Endothelial cell of hepatic sinusoid (primary cell): ENCODE measurements around the gene COG5.

Experiments
- in situ Hi-C: cut with HindIII; loops from 2 replicates; pipeline ENCODE4 v1.10.0; 2017; ENCODE audit warnings: low sequenced_read_pairs

Gene COG5

GRCh38 chr7:107563775-107564552, at the start of gene COG5, which contains the start of gene DUS4L:
Gene COG5 (minus strand): TSS chr7:107563920. CDS start chr7:107563896, 24 bp downstream.
Gene DUS4L (plus strand): TSS chr7:107563971. CDS start chr7:107567071, 3,100 bp downstream.
- in situ Hi-C loops, result no loop called here

DNA sequence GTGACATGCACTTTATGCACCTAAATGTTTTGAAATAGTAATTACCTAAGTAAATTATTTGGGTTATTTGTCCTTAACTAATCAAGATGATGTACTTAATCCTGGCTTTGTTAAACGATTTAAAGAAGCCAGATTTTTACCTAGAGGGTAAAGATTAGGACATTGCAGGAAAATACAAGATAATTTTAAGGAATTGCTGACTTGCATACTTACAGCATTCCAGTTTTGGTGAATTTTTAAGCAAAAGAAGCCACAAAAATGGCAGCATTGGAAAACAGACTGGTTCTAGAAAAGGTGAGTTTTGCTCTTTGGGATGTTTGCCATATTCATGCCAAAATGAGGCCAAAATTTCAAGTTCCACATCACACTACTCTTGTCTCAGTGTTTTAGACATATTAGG, 49.7 kb upstream of the COG5 start:
- in situ Hi-C loops, result no loop called here

DNA sequence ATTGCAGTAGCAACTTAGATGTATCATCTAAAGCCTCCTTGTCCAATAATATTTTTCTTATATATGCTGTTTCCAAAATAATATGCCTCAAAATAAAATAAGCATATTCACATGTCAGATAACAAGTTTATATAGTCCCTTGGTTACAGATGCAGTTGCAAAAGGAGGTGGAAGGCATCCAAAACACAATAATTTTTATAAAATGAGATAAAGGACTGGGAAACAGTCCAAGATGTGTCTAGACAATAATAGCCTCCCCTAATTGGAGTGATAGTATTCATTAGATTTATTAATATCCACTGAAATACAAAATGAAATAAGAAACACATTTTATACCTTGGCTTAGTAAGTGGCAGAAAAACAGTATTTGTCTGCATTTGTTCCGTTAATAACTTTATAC, 46.6 kb upstream of the COG5 start:
- in situ Hi-C loops, result no loop called here

GRCh38 chr7:107609811-107610261, 46.1 kb upstream of the COG5 start:
- in situ Hi-C loops, result no loop called here

DNA sequence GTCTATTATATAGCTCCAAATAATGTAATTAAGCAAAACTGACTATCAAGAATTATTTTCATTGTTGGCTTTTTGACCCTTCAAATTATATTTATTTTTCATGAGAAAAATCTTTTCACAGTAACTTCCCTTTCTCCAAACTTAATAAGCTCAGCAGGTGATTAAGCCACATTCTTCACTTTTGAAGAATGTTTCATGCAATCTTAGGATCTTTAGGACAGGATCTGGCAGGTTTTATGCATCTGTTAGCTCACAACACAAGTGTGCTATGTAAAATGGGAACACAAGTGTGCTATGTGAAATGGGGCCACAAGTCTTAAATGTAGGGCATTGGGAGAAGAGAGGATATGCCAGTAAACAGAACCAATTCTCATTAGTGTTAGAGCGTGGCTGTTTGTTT, 42.6 kb upstream of the COG5 start:
- in situ Hi-C loops, result no loop called here

GRCh38 chr7:107605218-107605815, 41.6 kb upstream of the COG5 start:
- in situ Hi-C loops, result no loop called here

DNA sequence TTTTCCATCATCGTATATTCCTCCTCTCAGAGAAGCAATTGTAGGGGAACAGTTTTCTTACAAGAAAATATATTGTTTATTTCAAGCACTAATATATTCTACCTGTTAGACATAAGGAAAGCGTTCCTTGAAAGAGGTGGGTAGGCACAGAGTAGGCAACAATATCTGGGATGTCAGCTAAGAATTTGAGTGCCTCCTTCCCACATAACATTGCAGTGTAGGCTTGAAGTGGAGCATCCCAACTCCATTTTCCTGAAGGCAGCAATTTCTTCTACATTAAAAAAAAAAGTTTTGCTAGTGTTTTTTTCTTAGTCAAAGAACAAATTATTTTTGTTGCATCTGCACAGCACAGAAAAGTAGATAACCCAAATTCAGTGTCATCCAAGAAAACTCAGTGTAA, 37.1 kb upstream of the COG5 start:
- in situ Hi-C loops, result no loop called here

GRCh38 chr7:107599262-107599661, 35.5 kb upstream of the COG5 start:
- in situ Hi-C loops, result no loop called here

- in situ Hi-C loops, result no loop called here
These were observed 34.2 kb upstream of the COG5 start for GRCh38 chr7:107597953-107598352.

DNA sequence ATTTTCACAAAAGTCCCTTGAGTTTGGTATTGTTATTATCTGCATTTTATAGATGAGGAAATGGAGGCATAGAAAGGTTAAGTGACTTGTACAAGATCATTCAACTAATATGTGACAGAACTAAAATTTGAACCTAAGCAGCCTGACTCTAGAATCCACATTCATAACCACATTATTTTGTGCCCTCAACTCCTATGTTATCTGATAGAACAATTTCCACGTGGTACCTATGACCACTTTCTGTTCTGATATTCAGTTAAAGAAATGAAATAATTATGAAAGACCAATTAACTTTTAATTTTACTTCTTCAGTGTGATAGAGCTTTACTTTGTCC, 33.8 kb upstream of the COG5 start:
- in situ Hi-C loops, result no loop called here

DNA sequence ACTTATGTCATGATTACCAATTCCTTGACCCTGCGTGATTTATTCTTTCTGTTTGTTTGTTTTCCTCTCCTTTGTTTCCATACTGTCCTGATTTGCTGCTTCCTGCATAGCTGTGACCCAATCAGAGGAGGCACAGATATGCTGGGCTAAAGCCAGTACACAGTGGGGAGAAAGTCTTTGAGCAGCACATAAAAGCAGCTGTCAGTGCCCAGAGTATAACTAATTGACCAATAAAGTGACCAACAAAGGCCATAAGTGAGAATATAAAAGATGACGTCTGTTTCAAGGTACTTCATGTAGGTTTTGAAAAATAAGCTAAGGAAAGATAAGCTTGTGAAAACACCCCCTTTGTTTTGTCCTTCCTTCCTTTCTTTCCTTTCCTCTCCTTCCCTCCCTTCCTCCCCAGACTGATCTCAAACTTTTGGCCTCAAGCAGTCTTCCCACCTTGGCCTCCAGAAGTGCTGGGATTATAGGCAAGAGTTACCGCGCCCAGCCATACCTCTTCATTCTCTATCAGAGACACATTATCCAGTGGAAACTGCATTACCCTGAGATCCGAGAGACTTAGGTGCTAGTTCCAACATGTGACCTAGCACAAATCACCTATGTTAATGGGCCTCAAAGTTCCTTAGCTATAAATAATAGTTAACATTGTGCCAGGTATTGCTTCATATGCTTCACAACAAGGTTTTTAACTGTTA, 33.3 kb upstream of the COG5 start:
- in situ Hi-C loops, result no loop called here

DNA sequence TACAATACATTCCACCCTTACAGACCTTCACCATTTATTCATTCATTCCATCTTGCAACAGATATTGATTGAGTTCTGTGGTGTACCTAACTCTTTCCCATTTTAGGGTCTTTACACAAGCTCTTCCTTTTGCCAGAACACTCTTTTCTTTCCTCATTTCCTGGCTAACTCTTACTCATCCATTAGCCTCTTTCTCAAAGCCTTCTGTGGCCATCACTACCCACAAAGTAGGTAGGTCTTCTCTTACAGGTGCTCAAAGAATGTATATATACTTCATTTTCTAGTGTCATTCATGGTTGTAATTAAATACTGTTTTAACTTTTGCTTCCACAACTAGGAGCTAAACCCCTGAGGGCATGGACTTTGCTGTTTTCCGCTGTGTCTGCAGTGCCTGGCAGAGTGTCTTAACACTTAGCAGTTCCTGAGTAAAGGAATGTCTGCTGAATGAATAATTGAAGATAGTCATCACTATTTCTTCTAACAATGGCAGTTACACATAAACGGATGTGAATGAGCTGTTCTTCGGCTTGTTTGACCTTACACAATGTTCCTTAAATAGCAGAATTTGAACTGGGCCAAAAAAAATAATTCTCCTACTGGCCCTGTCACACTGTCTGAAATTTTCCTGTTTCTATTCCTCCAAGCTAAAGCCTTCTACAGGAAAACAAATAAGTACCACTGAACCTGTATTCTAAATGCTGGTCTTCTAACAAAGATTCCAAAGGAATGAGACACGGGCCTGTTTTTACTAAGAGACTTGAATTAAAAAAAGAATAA, 31.4 kb upstream of the COG5 start:
- in situ Hi-C loops, result no loop called here

- in situ Hi-C loops, result no loop called here
These were observed 29.3 kb upstream of the COG5 start for GRCh38 chr7:107593025-107593410.

DNA sequence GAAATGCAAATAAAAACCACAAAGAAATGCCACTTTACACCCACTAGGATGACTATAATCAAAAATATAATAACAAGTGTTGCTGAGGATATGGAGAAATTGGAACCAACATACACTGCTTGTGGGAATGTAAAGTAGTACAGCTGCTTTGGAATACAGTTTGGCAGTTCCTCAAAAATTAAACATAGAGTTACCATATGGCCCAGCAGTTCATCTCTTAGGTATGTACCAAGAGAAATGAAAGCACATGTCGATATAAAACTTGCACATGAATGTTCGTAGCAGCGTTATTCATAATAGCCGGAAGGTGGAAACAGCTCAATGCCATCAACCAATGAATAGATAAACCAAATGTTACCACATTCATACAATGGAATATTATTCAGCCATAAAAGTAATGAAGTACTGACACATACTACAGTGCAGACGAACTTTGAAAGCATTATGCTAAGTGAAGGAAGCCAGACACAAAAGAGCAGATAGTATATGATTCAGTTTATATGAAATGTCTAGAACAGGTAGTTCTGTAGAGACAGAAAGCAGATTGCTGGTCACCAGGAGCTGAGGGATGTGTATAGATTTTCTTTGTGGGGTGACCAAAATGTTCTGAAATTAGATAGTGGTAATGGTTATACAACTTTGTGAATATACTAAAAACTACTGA, 28.8 kb upstream of the COG5 start:
- in situ Hi-C loops, result no loop called here

- in situ Hi-C loops, result no loop called here
These were observed 27.7 kb upstream of the COG5 start for GRCh38 chr7:107591421-107591820.

GRCh38 chr7:107588529-107589130, 24.9 kb upstream of the COG5 start:
- in situ Hi-C loops, result no loop called here

GRCh38 chr7:107584716-107585115, 21.0 kb upstream of the COG5 start:
- in situ Hi-C loops, result no loop called here

- in situ Hi-C loops, result no loop called here
These were observed 19.2 kb upstream of the COG5 start for GRCh38 chr7:107582875-107583274.

GRCh38 chr7:107581387-107582013, 17.8 kb upstream of the COG5 start:
- in situ Hi-C loops, result no loop called here
